Naive thymus-derived CD8-positive, alpha-beta T cell (primary cell): Measurements from ENCODE around the gene MMUT. TPM values are rescaled to one million over a fixed set of nuclear protein-coding genes. Genes with fewer than 3 reads are reported as not detected.

Experiments
- ATAC-seq, 2 donors: fragments of 150-1000 bp; cut with Tn5 transposase in 1 of 2; sonication (Bioruptor Pico), chemical (Tn5 transposase) in 1 of 2; 1 replicate in 1 of 2; 2 replicates in 1 of 2; pipeline ENCODE4 v1.10.0; 2021; ENCODE audit warnings: mild to moderate bottlenecking in 2 of 2, moderate library complexity in 2 of 2
- POLR2A ChIA-PET: fragments of 350-600 bp; sonication (Branson Sonifier 250); formaldehyde crosslinking; loops from one replicate; lab custom pipeline; 2021; ENCODE audit warnings: antibody characterized with exemption; lab: Charles Lee
- DNase-seq, 10 donors: peaks; one replicate each; pipeline versions ENCODE4 v3.0.0 to v3.0.0-alpha.2; 2020 to 2022
- H3K27ac Mint-ChIP-seq, 10 donors: one replicate each; pipeline ENCODE4 v1.8.0; 2020 to 2022; ENCODE audit warnings: mild to moderate bottlenecking in 10 of 10, mixed read lengths in 10 of 10, moderate library complexity in 4 of 10, inconsistent platforms in 1 of 10
- H3K27me3 Mint-ChIP-seq, 5 donors: one replicate each; pipeline ENCODE4 v1.8.0; 2021 to 2022; ENCODE audit warnings: mixed read lengths in 5 of 5
- H3K36me3 Mint-ChIP-seq, 3 donors: one replicate each; pipeline ENCODE4 v1.8.0; 2020 to 2022; ENCODE audit warnings: mixed read lengths in 3 of 3, mild to moderate bottlenecking in 2 of 3, inconsistent platforms in 1 of 3
- H3K4me1 Mint-ChIP-seq, 4 donors: one replicate each; pipeline ENCODE4 v1.8.0; 2021 to 2022; ENCODE audit warnings: mixed read lengths in 4 of 4
- H3K4me3 Mint-ChIP-seq, 10 donors: one replicate each; pipeline ENCODE4 v1.8.0; 2020 to 2022; ENCODE audit warnings: mild to moderate bottlenecking in 10 of 10, mixed read lengths in 10 of 10, moderate library complexity in 6 of 10, inconsistent platforms in 1 of 10
- H3K9me3 Mint-ChIP-seq, 9 donors: one replicate each; pipeline ENCODE4 v1.8.0; 2020 to 2022; ENCODE audit warnings: mixed read lengths in 9 of 9, mild to moderate bottlenecking in 3 of 9, inconsistent platforms in 1 of 9, moderate library complexity in 1 of 9
- polyA plus RNA-seq, 3 donors: library from polyadenylated mRNA; unstranded; fragments of 300-500 nt; fragmentation: Illumina TruSeq; gene quantifications; one replicate each; pipeline ENCODE4 v1.2.3, GENCODE V29; 2021
- total RNA-seq, 8 experiments: library from RNA in 2 of 8; stranded (reverse) in 2 of 8; gene quantifications; one replicate each; pipeline ENCODE4 v1.2.3 and lab custom pipeline; 2021 to 2026

MMUT gene
- total and polyA plus RNA-seq, 5 experiments from 2014 or later, result 9.1 to 14.1 (median 11.3) TPM

DNA sequence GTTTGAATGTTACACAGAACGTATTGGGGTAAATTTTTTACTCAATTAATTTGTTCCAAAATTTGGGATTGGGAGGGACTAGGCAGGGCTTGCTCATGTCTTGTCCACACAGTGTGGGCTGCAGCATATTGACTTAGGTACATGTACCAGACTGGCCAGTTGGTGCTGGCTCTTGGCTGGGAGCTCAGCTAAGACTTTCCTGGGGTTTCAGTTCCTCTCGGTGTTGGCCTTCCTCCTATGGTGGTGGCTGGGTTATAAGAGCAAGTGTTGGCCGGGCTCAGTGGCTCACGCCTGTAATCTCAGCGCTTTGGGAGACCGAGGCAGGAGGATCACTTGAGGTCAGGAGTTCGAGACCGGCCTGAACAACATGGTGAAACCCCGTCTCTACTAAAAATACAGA lies 5.0 kb upstream of the MMUT start:
- no peak for ATAC-seq
- no peak overlapping the region for H3K4me3 Mint-ChIP-seq

DNA sequence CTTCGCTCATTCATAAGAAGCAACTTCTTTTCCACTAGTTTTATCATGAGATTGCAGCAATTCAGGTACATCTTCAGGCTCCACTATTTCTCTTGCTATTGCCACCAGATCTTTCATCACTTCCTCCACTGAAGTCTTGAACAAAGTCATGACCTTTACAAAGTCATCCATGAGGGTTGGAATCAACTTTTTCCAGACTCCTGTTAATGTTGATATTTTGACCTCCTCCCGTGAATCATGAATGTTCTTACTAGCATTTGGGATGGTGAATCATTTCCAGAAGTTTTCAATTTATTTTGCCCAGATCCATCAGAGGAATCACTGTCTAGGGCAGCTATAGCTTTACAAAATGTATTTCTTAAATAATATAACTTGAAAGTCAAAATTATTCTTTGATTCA lies 1.6 kb upstream of the MMUT start:
- H3K36me3 Mint-ChIP-seq, result no peaks in the 10 kb centered on the region
- no peak for ATAC-seq
- no peaks in the 10 kb centered on the region for H3K9me3 Mint-ChIP-seq
- POLR2A ChIA-PET, result no interaction called here
- H3K4me1 Mint-ChIP-seq, result peaks cover 29 to 63% (median 51%) of the 10 kb centered on the region in 4 donors
- DNase-seq, result no peak
- H3K27me3 Mint-ChIP-seq, result no peaks in the 10 kb centered on the region
- peak overlapping the region in 2 of 10 donors; percentile 1 to 78 for H3K27ac Mint-ChIP-seq
- peak overlapping the region in 9 of 10 donors; percentile 7 to 99 (median 48) for H3K4me3 Mint-ChIP-seq

More for the DNA sequence above, 5.0 kb upstream of the MMUT start:
- no peak for DNase-seq
- Mint-ChIP-seq H3K36me3 (peaks cover 0 to 17% (median 6%) of the 10 kb centered on the region in 3 donors), H3K27me3 (no peaks in the 10 kb centered on the region), H3K27ac (peak overlapping the region in 1 of 10 donors; percentile 67), H3K4me1 (peaks cover 16 to 34% (median 29%) of the 10 kb centered on the region in 4 donors), H3K9me3 (no peaks in the 10 kb centered on the region)
- POLR2A ChIA-PET, result no interaction called here

DNA sequence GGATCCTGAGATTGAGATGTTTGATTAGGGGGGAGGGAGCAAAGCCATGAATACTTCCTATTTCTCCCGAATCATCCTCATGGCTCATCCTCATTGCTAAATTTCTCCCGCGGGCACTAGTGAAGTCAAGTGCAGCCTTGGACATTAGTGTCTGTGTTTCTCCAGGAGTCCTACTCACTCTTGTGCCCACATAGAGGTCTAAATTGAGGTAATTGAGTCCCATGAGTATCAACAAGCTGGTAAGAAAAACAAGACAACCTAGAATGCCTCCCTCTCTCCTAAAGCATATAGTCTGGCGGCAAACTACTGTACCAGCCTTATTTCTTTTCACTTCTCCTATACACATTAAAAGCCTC lies 537 bp upstream of the MMUT start:
- peak overlapping the region; percentile 94 to 100 (median 96) for H3K4me3 Mint-ChIP-seq
- H3K4me1 Mint-ChIP-seq, result peaks cover 29 to 70% (median 60%) of the 10 kb centered on the region in 4 donors
- ATAC-seq (no peak), DNase-seq (no peak)
- peak overlapping the region; percentile 93 to 99 (median 96) for H3K27ac Mint-ChIP-seq
- no peaks in the 10 kb centered on the region for H3K9me3 Mint-ChIP-seq
- no peaks in the 10 kb centered on the region for H3K27me3 Mint-ChIP-seq
- POLR2A ChIA-PET, result no interaction called here
- peaks cover 0 to 7% (median 3%) of the 10 kb centered on the region in 3 donors for H3K36me3 Mint-ChIP-seq

DNA sequence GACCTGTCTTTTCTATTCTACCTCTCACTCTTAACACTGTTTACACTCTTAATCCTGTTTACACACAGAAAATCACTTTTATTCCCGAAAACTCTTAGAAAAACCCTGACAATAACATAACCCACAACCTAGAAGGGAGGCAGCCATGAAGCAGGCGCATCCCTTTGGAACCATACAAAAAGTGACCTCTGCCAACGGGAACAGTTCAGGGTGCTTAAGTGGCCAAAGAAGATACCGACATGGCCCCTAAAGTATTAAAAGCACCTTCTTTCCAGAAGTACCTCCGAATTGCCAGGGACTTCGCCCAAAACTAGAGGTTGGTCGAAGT lies 490 bp downstream of the MMUT start:
- Mint-ChIP-seq H3K9me3 (no peaks in the 10 kb centered on the region), H3K27ac (peak overlapping the region; percentile 93 to 99 (median 96)), H3K36me3 (peaks cover 0 to 17% (median 6%) of the 10 kb centered on the region in 3 donors), H3K4me3 (peak overlapping the region; percentile 94 to 100 (median 96)), H3K27me3 (no peaks in the 10 kb centered on the region), H3K4me1 (peaks cover 29 to 64% (median 60%) of the 10 kb centered on the region in 4 donors)
- POLR2A ChIA-PET, result no interaction called here
- no peak for DNase-seq
- ATAC-seq, result peak in 1 of 2 donors; percentile 4

DNA sequence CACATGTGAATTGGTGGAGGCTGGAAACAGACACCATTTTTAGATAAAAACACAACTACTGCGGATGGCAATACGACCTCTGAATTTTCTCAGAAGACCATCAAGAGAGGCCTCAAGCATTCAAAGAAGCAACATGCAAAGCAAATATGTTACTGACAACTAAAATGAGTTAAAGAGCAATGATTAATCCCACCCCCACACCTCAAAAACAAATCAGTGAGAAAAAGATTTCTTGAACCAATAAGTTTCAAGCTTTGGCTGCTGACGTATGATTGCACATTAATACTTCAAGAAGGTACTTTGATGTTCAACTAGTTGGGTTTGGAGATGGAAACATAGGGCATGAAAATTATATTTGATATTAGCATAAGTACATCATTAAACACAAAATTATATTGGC lies 982 bp downstream of the MMUT start:
- DNase-seq, result peak in 2 of 10 donors; percentile 19 to 34
- POLR2A ChIA-PET, result interaction anchor here (0.6 kb wide), 1 partner anchor 14 kb away, joined by 3 read pairs; no protein-coding TSS in a partner anchor
- Mint-ChIP-seq H3K36me3 (peaks cover 0 to 20% (median 9%) of the 10 kb centered on the region in 3 donors), H3K27me3 (no peaks in the 10 kb centered on the region), H3K4me1 (peaks cover 29 to 64% (median 60%) of the 10 kb centered on the region in 4 donors), H3K4me3 (peak overlapping the region; percentile 94 to 100 (median 96)), H3K9me3 (no peaks in the 10 kb centered on the region), H3K27ac (peak overlapping the region; percentile 71 to 99 (median 96))
- ATAC-seq, result no peak

DNA sequence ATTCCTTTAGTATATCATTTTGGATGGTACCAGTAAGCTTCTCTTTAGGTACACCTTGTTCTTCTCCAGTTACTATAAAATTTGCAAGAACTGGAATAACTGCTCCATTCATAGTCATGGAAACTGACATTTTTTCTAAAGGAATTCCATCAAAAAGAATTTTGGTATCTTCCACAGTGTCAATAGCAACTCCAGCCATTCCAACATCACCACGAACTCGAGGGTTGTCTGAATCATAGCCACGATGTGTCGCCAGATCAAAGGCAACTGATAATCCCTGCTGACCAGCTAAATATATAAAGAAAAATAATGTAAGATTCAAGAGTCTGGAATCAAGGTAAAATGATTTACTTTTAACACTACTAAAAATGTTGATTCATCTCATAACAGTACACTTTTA lies 5.3 kb downstream of the MMUT start:
- Mint-ChIP-seq H3K36me3 (peaks cover 0 to 40% (median 12%) of the 10 kb centered on the region in 3 donors), H3K9me3 (no peaks in the 10 kb centered on the region), H3K27me3 (no peaks in the 10 kb centered on the region), H3K4me3 (no peak overlapping the region), H3K4me1 (peaks cover 12 to 37% (median 33%) of the 10 kb centered on the region in 4 donors), H3K27ac (no peak overlapping the region)
- POLR2A ChIA-PET, result no interaction called here
- no peak for ATAC-seq
- no peak for DNase-seq

DNA sequence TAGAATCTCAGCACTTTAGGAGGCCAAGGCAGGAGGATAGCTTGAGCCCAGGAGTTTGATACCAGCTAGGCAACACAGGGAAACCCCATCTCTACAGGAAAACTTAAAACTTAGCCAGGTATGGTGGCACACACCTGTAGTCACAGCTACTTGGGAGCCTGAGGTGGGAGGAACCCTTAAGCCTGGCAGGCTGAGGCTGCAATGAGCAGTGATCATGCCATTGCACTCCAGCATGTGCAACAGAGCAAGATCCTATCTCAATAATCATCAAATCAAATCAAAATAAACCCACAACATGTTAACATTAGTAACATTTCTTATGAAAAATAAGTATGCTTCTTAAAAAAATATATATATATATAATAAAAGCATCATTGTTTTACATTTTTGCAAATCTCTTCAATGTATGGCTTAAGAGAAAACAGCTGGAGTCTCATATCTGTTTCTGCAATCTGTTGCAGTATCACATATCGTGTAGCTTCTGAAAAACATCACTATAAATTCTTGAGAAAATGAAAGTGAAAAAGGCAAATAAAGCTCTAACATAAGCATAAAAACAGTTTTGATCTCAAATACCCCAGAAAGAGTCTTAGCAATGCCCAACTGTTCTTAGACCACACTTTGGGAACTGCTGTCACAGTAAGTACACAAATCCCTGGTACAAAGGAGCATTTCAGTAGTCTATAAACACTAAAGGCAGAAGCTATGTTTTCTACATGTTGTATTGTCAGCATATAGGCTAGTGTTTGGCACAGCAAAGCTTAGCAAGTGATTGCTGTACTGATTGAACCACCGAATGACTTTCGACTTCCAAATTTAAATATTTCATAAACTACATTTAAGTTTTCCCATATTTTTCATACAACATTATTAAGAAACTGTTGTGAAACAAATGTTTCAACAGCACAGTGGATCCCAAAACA lies 8.0 kb downstream of the MMUT start:
- POLR2A ChIA-PET, result no interaction called here
- Mint-ChIP-seq H3K27ac (no peak overlapping the region), H3K9me3 (no peaks in the 10 kb centered on the region), H3K27me3 (no peaks in the 10 kb centered on the region), H3K4me1 (peaks cover 0 to 22% (median 11%) of the 10 kb centered on the region in 4 donors), H3K36me3 (peaks cover 0 to 61% (median 18%) of the 10 kb centered on the region in 3 donors), H3K4me3 (no peak overlapping the region)
- ATAC-seq (no peak), DNase-seq (no peak)

DNA sequence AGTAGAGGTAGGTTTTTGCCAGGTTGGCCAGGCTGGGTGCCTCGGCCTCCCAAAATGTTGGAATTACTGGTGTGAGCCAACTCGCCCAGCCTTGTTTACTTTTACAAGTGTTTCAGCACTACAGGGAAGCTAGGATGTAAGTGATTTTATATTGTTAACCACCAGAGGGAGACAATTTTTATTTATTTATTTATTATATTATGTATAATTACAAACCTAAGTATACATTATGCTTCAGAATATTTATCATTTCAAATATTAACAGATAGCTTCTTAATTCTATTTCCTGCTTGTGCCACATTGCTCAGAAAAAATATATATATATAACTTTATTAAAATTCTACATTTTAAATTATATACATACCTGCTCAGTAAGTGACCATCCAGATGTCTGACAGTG lies 9.8 kb downstream of the MMUT start:
- H3K36me3 Mint-ChIP-seq, result peaks cover 0 to 65% (median 14%) of the 10 kb centered on the region in 3 donors
- POLR2A ChIA-PET, result no interaction called here

DNA sequence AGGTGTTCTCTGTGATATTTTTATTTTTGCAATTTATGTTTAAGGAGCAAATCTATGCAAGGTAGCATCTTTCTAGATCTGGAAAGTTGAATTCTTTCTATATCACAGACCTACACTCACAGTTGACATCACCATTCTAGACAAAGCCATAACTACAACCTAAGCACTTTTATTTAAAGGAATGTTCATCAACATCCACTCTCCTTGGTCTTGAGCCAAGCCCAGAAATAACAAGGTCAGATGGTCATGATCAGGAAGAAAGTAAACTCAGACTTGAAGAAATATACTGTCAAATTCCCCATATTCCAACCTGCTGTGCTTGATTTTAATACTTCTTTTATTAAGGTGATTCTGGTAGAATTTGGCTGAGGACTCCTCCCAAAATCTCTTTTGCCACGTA lies 32.2 kb downstream of the MMUT start:
- POLR2A ChIA-PET, result no interaction called here
- no peak overlapping the region for H3K4me3 Mint-ChIP-seq
- H3K27ac Mint-ChIP-seq, result no peak overlapping the region
- ATAC-seq (no peak), DNase-seq (no peak)
- H3K4me1 Mint-ChIP-seq, result no peaks in the 10 kb centered on the region
- H3K36me3 Mint-ChIP-seq, result peaks cover 19 to 65% (median 49%) of the 10 kb centered on the region in 3 donors
- H3K9me3 Mint-ChIP-seq, result peaks cover 0 to 3% (median 0%) of the 10 kb centered on the region in 9 donors
- no peaks in the 10 kb centered on the region for H3K27me3 Mint-ChIP-seq

More for the DNA sequence above, 9.8 kb downstream of the MMUT start:
- Mint-ChIP-seq H3K4me3 (no peak overlapping the region), H3K27ac (no peak overlapping the region), H3K27me3 (no peaks in the 10 kb centered on the region), H3K4me1 (peaks cover 0 to 7% (median 1%) of the 10 kb centered on the region in 4 donors), H3K9me3 (no peaks in the 10 kb centered on the region)
- DNase-seq (no peak), ATAC-seq (no peak)

DNA sequence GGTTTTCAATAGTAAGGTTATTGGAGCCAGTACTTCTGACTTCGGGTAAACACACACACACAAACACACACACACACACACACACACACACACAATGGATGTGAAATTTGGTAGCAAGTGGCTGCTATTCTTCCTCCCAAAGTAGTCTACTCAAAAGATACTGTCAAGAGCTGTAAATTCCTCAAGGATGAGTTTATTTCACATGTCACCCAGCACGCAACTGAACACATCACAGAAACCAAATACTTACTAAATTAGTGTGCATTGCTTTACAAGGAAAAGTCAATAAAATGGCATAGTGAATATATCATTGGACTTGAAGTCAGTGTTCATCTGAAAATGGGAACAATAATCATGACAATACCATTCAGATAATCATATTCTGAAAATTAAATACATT lies 32.9 kb downstream of the MMUT start:
- Mint-ChIP-seq H3K36me3 (peaks cover 15 to 58% (median 43%) of the 10 kb centered on the region in 3 donors), H3K9me3 (peaks cover 0 to 3% (median 0%) of the 10 kb centered on the region in 9 donors), H3K27ac (no peak overlapping the region), H3K4me1 (no peaks in the 10 kb centered on the region), H3K27me3 (no peaks in the 10 kb centered on the region), H3K4me3 (no peak overlapping the region)
- DNase-seq (no peak), ATAC-seq (no peak)
- POLR2A ChIA-PET, result no interaction called here

DNA sequence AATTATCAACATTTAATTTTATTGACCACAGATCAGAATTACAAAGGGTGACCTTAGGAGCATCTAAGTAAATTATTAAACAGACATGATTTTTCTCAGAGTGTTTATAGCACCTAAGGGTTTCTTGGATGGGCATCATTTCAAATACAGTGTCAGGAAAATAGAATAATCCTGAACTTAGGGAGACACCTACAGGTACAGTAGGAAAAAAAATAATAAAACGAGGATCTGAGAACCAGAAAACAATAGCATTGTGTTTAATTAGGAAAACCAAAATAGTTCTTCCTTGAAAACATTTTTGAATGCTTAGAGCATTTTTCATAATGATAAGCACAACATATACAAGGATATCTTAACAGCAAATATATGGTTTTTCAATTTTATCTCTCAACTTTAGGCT lies 39.2 kb downstream of the MMUT start:
- POLR2A ChIA-PET, result no interaction called here
- Mint-ChIP-seq H3K27ac (no peak overlapping the region), H3K27me3 (peaks cover 0 to 2% (median 0%) of the 10 kb centered on the region in 5 donors), H3K4me3 (no peak overlapping the region), H3K9me3 (peaks cover 0 to 3% (median 0%) of the 10 kb centered on the region in 9 donors), H3K4me1 (no peaks in the 10 kb centered on the region), H3K36me3 (peaks cover 5 to 9% (median 6%) of the 10 kb centered on the region in 3 donors)
- no peak for DNase-seq
- ATAC-seq, result no peak

DNA sequence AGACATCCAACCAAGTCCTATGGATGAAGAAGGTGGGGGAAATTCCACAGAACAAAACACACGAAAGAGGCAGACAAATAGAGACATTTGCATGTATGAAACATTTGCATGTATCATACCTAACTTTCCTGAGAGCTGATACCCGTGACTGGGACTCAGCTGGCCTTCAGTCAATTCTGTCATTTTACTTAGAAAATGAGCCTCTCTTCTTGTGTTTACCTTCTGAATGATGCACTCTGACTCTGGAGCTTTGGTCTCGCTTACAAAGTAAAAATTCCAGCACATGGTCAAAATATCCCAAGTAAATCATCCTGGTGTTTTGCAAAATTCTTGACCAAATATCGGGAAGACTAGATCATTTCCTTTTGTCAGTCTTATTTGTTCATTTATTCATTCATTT lies 46.9 kb downstream of the MMUT start:
- DNase-seq, result no peak
- Mint-ChIP-seq H3K27ac (no peak overlapping the region), H3K4me1 (no peaks in the 10 kb centered on the region), H3K27me3 (peaks cover 2 to 9% (median 5%) of the 10 kb centered on the region in 5 donors), H3K4me3 (no peak overlapping the region), H3K9me3 (no peaks in the 10 kb centered on the region), H3K36me3 (no peaks in the 10 kb centered on the region)
- POLR2A ChIA-PET, result no interaction called here
- no peak for ATAC-seq

DNA sequence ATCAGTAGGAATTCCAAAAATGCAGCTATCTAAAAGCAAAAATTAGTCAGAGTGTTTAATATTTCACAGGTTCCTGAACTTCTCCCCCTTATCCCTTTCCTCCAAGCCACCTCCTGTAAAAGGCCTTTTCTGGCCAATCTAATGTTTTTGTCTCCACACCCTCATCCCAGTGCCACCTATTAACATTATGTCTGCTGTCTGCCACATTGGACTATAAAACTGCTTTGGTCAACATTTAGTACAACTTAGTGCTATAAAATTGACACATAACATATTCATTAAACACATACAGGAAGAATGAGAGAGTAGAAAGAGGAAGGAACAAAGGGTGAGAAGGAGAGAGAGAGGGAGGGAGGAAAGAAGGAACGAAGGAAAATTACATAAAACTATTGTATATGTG lies 47.7 kb downstream of the MMUT start:
- peaks cover 0 to 9% (median 5%) of the 10 kb centered on the region in 5 donors for H3K27me3 Mint-ChIP-seq
- no peaks in the 10 kb centered on the region for H3K36me3 Mint-ChIP-seq
- DNase-seq, result no peak
- no peaks in the 10 kb centered on the region for H3K9me3 Mint-ChIP-seq
- ATAC-seq, result no peak
- no peak overlapping the region for H3K27ac Mint-ChIP-seq
- POLR2A ChIA-PET, result no interaction called here
- no peaks in the 10 kb centered on the region for H3K4me1 Mint-ChIP-seq
- H3K4me3 Mint-ChIP-seq, result no peak overlapping the region
